Ovary (tissue), 9 donors: ENCODE data around the gene TSPEAR. TPM values are rescaled to one million over a fixed set of nuclear protein-coding genes. Genes with fewer than 3 reads are reported as not detected.
A peak's percentile ranks its signal among the peaks of the same experiment; 100 is the strongest.
"Not testable (repeated sequence)": the region's sequence is repeated elsewhere in the genome, so short reads cannot be mapped to it uniquely, and the experiment has no call there.

Experiments
- DNase-seq, 5 donors: peaks; one replicate each; pipeline ENCODE4 v3.0.0-alpha.2; 2019 to 2020
- H3K27ac ChIP-seq, 2 donors: fragments of 200-600 bp; one replicate each; pipeline versions ENCODE4 v1.5.1 to v1.8.0; 2019 to 2022
- H3K27me3 ChIP-seq: fragments of 200-600 bp; one replicate; pipeline ENCODE4 v1.8.0; 2022
- H3K36me3 ChIP-seq: fragments of 200-600 bp; sonication (generic); one replicate; pipeline ENCODE4 v1.5.1; 2019
- H3K4me1 ChIP-seq: one replicate; pipeline ENCODE4 v1.8.1; 2013; ENCODE audit warnings: mild to moderate bottlenecking, moderate library complexity; ENCODE audit not compliant: insufficient read depth
- H3K4me3 ChIP-seq: fragments of 200-600 bp; sonication (generic); one replicate; pipeline ENCODE4 v1.5.1; 2017
- H3K9me3 ChIP-seq, 2 donors: fragments of 200-600 bp in 1 of 2; sonication (generic) in 1 of 2; one replicate each; pipeline versions ENCODE4 v1.5.1 to v1.8.1; 2013 to 2019; ENCODE audit warnings: mild to moderate bottlenecking in 1 of 2, moderate library complexity in 1 of 2
- EP300 ChIP-seq: sonication (generic); formaldehyde crosslinking; IDR thresholded peaks from one replicate; pipeline ENCODE4 v1.6.1; 2017; ENCODE audit warnings: antibody characterized with exemption
- POLR2A ChIP-seq: fragments of 450-650 bp; IDR thresholded peaks from one replicate; pipeline ENCODE4 v1.6.1; 2017; ENCODE audit warnings: antibody characterized with exemption, mild to moderate bottlenecking, moderate library complexity
- WGBS, 3 donors: extraction: QIAGEN DNeasy Blood & Tissue Kit in 1 of 3; methylation state at CpG; one replicate each; pipeline versions ENCODE4 v1.1.5 to v1.1.7; 2013 to 2017; 5-methylcytosine and 5-hydroxymethylcytosine counted together
- intact Hi-C, 4 donors: fragments of 100-400 bp; cut with DNase I; formaldehyde crosslinking; loops; one replicate each; pipeline versions ENCODE4 v1.11.0 to v1.15.1; 2022 to 2023
- polyA plus RNA-seq, 2 donors: library from polyadenylated mRNA; stranded (reverse); fragments of 200-250 nt in 1 of 2; fragments of 350-450 nt in 1 of 2; fragmentation: Illumina TruSeq in 1 of 2; extraction: RNeasy Lipid Tissue Mini Kit (QIAGEN cat#74804) in 1 of 2; gene quantifications; one replicate each; pipeline ENCODE4 v1.2.3, GENCODE V29; 2013 to 2014
- total RNA-seq, 7 donors: library from RNA; depleted of rRNA in 2 of 7; stranded (reverse); fragments of >200 nt in 2 of 7; fragmentation: NEBNext Ultra II Directional in 3 of 7; extraction: Animal tissue kit (Norgen Biotek cat#: 25700) in 3 of 7; gene quantifications; one replicate each; pipeline versions ENCODE4 v1.1.0 to v1.2.4, GENCODE V29; 2016 to 2023
- TF ChIP-seq, protein P1 (sequence below), 3 donors: fragments of 450-650 bp in 2 of 3; fragments of 200-600 bp in 1 of 3; IDR thresholded peaks; one replicate each; pipeline versions ENCODE4 v1.5.1 to v1.8.0; 2016 to 2022; ENCODE audit warnings: antibody characterized with exemption in 3 of 3, mild to moderate bottlenecking in 1 of 3
- donor health status: DM: no; HTN: no; CAD: no; lungs with moderate emphysema.
- donor health status: DM: no; HTN: no; CAD: no.
- donor health status: Bipolar disorder and iron deficiency.
- donor health status: DM: yes; HTN: yes; CAD: no.
- donor health status: DM: no; HTN: no; CAD: no.
- donor health status: DM: yes; HTN: yes; CAD: no.

The TSPEAR gene
- total and polyA plus RNA-seq, 9 donors = 0.07 to 0.27 (median 0.11) TPM; not detected in 4

DNA sequence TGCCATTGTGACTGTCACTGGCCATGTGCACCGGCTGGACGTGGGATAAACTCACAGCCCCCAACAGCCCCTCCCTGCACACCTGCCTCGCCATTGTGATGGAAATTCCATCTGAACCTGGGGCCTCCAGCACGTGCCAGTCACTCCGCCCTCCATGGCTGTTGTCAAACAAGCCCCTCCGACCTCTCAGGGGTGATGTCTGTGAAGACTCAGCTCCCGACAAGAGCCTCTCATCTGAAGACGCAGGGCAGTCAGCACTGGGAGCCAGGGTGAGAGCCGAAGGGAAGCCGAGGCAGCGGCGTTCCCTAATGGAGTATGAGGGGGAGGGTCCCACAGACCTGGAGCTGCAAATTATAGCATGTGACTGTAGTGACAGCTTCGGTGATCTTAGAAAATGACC, 158.7 kb downstream of the TSPEAR start:
- 60 to 73% (median 66%) methylated on average over 13 of the region's 13 CpGs for WGBS, 3 donors
- no peak overlapping the region for H3K4me3 ChIP-seq
- H3K27me3 ChIP-seq = no peaks in the 10 kb centered on the region
- intact Hi-C loops = no loop called here
- H3K27ac ChIP-seq = no peak overlapping the region
- no peaks in the 10 kb centered on the region for H3K4me1 ChIP-seq
- H3K36me3 ChIP-seq = no peaks in the 10 kb centered on the region
- peak in 1 of 5 donors; percentile 8 for DNase-seq
- peaks cover 0 to 3% of the 10 kb centered on the region in 2 donors for H3K9me3 ChIP-seq
- TF ChIP-seq, protein P1, sequence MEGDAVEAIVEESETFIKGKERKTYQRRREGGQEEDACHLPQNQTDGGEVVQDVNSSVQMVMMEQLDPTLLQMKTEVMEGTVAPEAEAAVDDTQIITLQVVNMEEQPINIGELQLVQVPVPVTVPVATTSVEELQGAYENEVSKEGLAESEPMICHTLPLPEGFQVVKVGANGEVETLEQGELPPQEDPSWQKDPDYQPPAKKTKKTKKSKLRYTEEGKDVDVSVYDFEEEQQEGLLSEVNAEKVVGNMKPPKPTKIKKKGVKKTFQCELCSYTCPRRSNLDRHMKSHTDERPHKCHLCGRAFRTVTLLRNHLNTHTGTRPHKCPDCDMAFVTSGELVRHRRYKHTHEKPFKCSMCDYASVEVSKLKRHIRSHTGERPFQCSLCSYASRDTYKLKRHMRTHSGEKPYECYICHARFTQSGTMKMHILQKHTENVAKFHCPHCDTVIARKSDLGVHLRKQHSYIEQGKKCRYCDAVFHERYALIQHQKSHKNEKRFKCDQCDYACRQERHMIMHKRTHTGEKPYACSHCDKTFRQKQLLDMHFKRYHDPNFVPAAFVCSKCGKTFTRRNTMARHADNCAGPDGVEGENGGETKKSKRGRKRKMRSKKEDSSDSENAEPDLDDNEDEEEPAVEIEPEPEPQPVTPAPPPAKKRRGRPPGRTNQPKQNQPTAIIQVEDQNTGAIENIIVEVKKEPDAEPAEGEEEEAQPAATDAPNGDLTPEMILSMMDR (IDR thresholded peaks at IDR 0.05) = no peak

DNA sequence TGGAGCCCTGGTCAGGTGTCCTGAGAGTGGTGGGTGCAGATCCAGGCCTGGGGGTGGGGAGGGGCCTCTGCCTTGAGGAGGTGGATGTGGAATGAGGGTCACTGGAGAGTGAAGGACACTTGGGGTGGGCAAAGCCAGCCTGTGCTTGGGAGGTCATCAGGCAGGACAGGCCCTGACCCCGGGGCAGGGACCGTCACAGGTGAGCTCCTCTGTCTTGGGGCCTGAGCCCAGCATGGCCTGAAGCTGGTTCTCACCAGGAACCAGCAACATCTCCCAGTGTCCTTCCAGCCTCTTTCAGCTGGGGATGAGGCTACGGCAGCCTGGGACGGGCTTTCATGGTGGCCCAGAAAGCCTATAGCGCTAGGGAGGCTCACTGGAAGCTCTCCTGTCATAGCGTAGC, 159.2 kb downstream of the TSPEAR start:
- H3K27me3 ChIP-seq = no peaks in the 10 kb centered on the region
- peaks cover 0 to 3% of the 10 kb centered on the region in 2 donors for H3K9me3 ChIP-seq
- H3K27ac ChIP-seq = no peak overlapping the region
- no peaks in the 10 kb centered on the region for H3K4me1 ChIP-seq
- H3K4me3 ChIP-seq = no peak overlapping the region
- no peak for DNase-seq
- intact Hi-C loops = no loop called here
- WGBS, 3 donors = 91 to 93% (median 91%) methylated on average over 6 of the region's 6 CpGs
- no peaks in the 10 kb centered on the region for H3K36me3 ChIP-seq
- TF ChIP-seq, protein P1 (IDR thresholded peaks at IDR 0.05) = no peak
- no peak for TF ChIP-seq POLR2A
- no peak for TF ChIP-seq EP300

DNA sequence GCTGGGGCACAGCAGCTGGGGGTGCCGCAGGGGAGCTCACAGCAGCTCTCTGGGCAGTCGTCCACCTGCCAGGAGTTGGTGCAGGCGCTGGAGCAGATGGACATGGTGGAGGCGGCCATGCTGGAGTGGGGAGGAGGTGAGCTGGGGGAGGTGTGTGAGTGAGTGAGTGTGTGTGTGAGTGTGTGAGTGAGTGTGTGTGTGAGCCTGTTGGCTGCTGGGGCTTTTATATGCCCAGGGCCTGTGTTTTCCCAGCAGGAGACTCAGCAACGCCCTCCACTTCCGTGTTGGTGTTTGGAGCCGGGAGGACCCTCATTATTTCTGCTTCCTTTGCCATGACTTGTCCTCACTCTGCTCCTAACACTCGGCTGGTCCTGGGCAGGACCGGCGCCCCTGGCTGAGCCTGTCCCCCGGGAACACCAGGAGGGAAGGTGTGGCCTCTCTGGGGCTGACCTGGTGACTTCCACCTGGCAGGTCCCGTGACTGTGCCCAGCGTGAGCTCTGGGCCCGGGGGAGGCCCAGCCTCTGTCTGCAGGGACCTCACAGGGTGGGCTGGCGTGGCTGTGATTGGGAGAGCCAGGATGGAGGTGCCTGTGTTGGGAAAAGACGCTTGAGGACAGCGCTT, 159.9 kb downstream of the TSPEAR start, which contains the start of gene KRTAP10-2:
Gene KRTAP10-2, minus strand, starts transcription at position 166 of the 622 bp plus-strand sequence. Its CDS starts 47 bp downstream, at position 119.
- no peak for TF ChIP-seq EP300
- TF ChIP-seq, protein P1 (IDR thresholded peaks at IDR 0.05) = no peak
- no peak for TF ChIP-seq POLR2A
- Histone ChIP-seq H3K27me3 (no peaks in the 10 kb centered on the region), H3K9me3 (peaks cover 0 to 3% of the 10 kb centered on the region in 2 donors), H3K27ac (no peak within 1 kb of the TSS), H3K4me1 (no peaks in the 10 kb centered on the region), H3K36me3 (no peaks in the 10 kb centered on the region), H3K4me3 (no peak within 1 kb of the TSS)
- no peak for DNase-seq
- intact Hi-C loops = no loop called here
- 41 to 57% (median 52%) methylated on average over 17 of the region's 17 CpGs for WGBS, 3 donors

DNA sequence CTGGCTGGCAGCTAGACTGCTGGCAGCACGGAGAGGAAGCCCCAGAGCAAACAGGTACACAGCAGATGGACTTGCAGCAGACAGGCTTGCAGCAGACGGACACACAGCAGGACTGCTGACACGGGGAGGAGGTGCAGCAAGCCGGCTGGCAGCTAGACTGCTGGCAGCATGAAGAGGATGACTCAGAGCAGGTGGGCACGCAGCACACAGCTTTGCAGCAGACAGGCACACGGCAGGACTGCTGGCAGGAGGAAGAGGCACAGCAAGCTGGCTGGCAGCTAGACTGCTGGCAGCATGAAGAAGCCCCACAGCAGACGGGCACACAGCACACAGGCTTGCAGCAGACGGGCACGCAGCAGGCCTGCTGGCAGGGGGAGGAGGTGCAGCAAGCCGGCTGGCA, 160.6 kb downstream of the TSPEAR start:
- H3K27me3 ChIP-seq = no peaks in the 10 kb centered on the region
- H3K27ac ChIP-seq = no peak overlapping the region
- TF ChIP-seq, protein P1 (IDR thresholded peaks at IDR 0.05) = no peak
- TF ChIP-seq EP300 = no peak
- TF ChIP-seq POLR2A = no peak
- intact Hi-C loops = no loop called here
- H3K4me1 ChIP-seq = no peaks in the 10 kb centered on the region
- H3K4me3 ChIP-seq = no peak overlapping the region
- peaks cover 0 to 3% of the 10 kb centered on the region in 2 donors for H3K9me3 ChIP-seq
- no peaks in the 10 kb centered on the region for H3K36me3 ChIP-seq
- DNase-seq = no peak
- WGBS, 3 donors = 59 to 69% (median 62%) methylated on average over 10 of the region's 10 CpGs

DNA sequence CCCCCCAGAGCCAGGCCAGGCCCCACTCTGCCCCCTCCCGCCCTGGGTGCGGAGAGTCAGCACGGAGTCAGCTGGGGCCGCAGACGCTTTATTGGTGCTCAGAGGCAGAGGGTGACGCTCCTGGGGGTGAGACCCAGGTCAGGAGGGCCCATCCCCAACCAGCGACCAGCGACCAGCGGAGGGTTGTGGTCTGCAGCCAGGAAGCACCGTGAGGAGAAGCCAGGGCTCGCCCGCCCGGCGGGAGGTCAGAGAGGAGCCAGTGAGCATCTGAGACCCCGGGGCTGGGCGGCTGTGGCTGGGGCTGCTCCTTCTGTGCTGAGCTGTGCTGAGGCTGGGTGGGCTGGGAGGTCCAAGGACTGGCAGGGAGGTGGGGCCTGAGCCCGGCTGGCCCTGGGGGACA, 161.1 kb downstream of the TSPEAR start:
- intact Hi-C loops, H3K27ac ChIP-seq, H3K9me3 ChIP-seq, H3K4me1 ChIP-seq, H3K36me3 ChIP-seq, H3K4me3 ChIP-seq, DNase-seq, H3K27me3 ChIP-seq: not testable (repeated sequence)
- 37 to 52% (median 41%) methylated on average over 11 to 17 of the region's 17 CpGs for WGBS, 3 donors
